Ishikawa (cell line): ENCODE measurements around the gene GPR61.

Source experiments
- CEBPB ChIP-seq: IDR thresholded peaks from 2 replicates; pipeline ENCODE4 v1.6.1; 2012
- CREB1 ChIP-seq: IDR thresholded peaks from 2 replicates; pipeline ENCODE4 v1.6.1; 2012; ENCODE audit warnings: low read depth
- EGR1 ChIP-seq: IDR thresholded peaks from 2 replicates; pipeline ENCODE4 v1.6.1; 2012
- EP300 ChIP-seq: IDR thresholded peaks from 2 replicates; pipeline ENCODE4 v1.6.1; 2012; ENCODE audit warnings: borderline replicate concordance
- FOXM1 ChIP-seq: IDR thresholded peaks from 2 replicates; pipeline ENCODE4 v1.6.1; 2012; ENCODE audit warnings: low read depth, borderline replicate concordance
- NFIC ChIP-seq: IDR thresholded peaks from 2 replicates; pipeline ENCODE4 v1.6.1; 2012
- RAD21 ChIP-seq: IDR thresholded peaks from 2 replicates; pipeline ENCODE4 v1.6.1; 2012; ENCODE audit warnings: low read depth
- TAF1 ChIP-seq: IDR thresholded peaks from 2 replicates; pipeline ENCODE4 v1.6.1; 2012; ENCODE audit warnings: low read depth, mild to moderate bottlenecking
- TCF12 ChIP-seq: IDR thresholded peaks from 2 replicates; pipeline ENCODE4 v1.6.1; 2012; ENCODE audit warnings: low read depth
- TEAD4 ChIP-seq: IDR thresholded peaks from 2 replicates; pipeline ENCODE4 v1.6.1; 2012
- USF1 ChIP-seq: IDR thresholded peaks from 2 replicates; pipeline ENCODE4 v1.6.1; 2012
- YY1 ChIP-seq: IDR thresholded peaks from 2 replicates; pipeline ENCODE4 v1.6.1; 2012; ENCODE audit warnings: low read depth
- ZBTB7A ChIP-seq: IDR thresholded peaks from 2 replicates; pipeline ENCODE4 v1.6.1; 2012; ENCODE audit warnings: low read depth
- TF ChIP-seq, protein P1 (sequence below): IDR thresholded peaks from 2 replicates; pipeline ENCODE4 v1.6.1; 2012; ENCODE audit warnings: low read depth, mild to moderate bottlenecking
- TF ChIP-seq, protein P2 (sequence below): IDR thresholded peaks from 2 replicates; pipeline ENCODE4 v1.6.1; 2012

Gene GPR61

DNA sequence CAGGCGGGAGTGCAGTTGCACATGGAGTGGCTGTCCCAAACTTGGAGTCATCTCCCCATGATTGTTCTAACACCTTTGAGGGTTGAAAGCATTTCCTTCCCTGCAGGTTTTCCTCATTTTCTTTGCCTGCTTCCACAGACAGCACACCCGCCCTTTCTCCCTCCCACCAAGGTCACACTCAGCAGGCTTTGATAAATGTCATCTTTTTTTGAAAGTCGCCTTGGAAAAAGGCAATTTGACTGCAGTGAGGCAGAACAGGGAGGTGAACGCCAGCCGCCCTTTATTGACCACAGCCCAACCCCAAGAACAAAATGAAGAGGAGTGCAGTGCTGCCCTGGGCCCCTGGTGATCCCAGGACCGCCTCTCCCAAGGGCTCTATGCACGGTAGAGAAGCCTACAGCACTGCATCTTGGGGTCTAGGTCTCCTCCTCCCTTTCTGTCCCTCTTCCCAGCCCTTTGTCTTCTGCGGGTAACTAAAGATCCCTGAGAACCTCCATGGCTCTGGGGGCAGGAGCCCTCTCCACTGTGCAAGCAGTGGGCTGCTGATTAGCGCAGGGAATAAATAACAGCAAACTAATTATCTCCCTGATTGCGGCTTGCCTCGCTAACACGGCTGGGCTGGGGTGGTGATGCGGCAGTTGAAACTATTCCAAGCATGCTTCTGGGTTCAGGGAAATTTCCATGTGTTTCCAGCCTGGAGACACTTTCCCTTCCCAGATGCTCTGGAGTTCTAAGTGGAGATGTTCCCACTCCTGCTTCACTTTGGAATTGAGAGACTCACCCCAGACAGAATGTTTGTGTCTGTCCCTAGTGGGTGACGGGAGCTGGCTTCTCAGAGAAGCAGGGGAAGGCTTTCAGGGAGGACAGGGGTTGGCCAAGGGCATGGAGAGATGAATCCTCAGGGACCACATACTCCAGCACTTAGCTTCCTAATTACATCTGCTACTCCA lies 18.4 kb upstream of the GPR61 start:
- TF ChIP-seq USF1 (no peak), CEBPB (no peak), YY1 (no peak), EP300 (no peak), TEAD4 (no peak), EGR1 (no peak), NFIC (no peak), FOXM1 (no peak)

GRCh38 chr1:109522026-109522425 lies 17.6 kb upstream of the GPR61 start:
- TF ChIP-seq FOXM1 = no peak
- TF ChIP-seq, protein P1, sequence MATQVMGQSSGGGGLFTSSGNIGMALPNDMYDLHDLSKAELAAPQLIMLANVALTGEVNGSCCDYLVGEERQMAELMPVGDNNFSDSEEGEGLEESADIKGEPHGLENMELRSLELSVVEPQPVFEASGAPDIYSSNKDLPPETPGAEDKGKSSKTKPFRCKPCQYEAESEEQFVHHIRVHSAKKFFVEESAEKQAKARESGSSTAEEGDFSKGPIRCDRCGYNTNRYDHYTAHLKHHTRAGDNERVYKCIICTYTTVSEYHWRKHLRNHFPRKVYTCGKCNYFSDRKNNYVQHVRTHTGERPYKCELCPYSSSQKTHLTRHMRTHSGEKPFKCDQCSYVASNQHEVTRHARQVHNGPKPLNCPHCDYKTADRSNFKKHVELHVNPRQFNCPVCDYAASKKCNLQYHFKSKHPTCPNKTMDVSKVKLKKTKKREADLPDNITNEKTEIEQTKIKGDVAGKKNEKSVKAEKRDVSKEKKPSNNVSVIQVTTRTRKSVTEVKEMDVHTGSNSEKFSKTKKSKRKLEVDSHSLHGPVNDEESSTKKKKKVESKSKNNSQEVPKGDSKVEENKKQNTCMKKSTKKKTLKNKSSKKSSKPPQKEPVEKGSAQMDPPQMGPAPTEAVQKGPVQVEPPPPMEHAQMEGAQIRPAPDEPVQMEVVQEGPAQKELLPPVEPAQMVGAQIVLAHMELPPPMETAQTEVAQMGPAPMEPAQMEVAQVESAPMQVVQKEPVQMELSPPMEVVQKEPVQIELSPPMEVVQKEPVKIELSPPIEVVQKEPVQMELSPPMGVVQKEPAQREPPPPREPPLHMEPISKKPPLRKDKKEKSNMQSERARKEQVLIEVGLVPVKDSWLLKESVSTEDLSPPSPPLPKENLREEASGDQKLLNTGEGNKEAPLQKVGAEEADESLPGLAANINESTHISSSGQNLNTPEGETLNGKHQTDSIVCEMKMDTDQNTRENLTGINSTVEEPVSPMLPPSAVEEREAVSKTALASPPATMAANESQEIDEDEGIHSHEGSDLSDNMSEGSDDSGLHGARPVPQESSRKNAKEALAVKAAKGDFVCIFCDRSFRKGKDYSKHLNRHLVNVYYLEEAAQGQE = no peak
- TF ChIP-seq CREB1 = no peak
- TF ChIP-seq TCF12 = no peak

GRCh38 chr1:109523706-109524105 lies 16.0 kb upstream of the GPR61 start:
- TF ChIP-seq EP300 (no peak), CREB1 (no peak), TAF1 (no peak), FOXM1 (no peak), CEBPB (no peak), TEAD4 (no peak), NFIC (no peak), USF1 (no peak), TCF12 (no peak), YY1 (no peak), RAD21 (no peak), EGR1 (no peak), ZBTB7A (no peak)
- TF ChIP-seq, protein P1 = no peak
- TF ChIP-seq, protein P2, sequence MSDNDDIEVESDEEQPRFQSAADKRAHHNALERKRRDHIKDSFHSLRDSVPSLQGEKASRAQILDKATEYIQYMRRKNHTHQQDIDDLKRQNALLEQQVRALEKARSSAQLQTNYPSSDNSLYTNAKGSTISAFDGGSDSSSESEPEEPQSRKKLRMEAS = no peak

DNA sequence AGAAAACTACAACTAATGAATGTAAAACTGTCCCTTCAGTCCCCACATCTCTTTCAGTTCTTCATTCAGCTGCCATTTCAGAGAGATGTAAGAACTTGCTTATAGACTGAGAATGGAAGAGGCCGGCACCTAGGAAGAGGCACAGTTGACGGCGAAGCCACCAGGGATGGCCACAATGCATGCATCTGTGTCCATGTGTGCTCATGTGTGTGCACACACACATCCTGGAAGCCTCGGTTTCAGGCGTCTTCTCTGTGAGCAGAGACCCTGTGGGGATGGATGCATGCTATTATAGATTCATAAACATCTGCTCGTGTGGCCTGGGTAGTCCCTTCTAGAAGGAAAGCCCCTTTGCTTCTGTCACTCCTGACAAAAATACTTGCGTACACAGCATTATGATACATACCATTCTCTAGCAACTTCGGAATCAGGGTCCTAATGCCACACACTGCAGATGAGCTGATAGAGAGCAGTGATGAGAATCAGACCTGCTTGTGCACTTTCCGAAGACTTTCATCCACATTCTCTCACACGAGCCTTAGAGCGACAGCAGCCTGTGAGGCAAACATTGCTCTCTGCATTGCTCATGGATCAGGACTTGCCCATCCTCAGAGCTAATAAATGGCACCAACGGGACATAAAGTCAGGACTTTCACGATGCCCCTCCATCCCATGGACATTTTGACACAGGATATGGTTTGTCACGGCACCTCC lies 12.4 kb upstream of the GPR61 start:
- no peak for TF ChIP-seq TCF12
- no peak for TF ChIP-seq NFIC
- no peak for TF ChIP-seq RAD21
- TF ChIP-seq USF1 = no peak
- TF ChIP-seq FOXM1 = no peak
- TF ChIP-seq, protein P2 = no peak
- TF ChIP-seq CREB1 = no peak
- no peak for TF ChIP-seq TEAD4
- no peak for TF ChIP-seq EP300
- no peak for TF ChIP-seq TAF1
- TF ChIP-seq ZBTB7A = no peak
- no peak for TF ChIP-seq YY1
- TF ChIP-seq CEBPB = no peak
- TF ChIP-seq, protein P1 = no peak
- no peak for TF ChIP-seq EGR1
